ENCODE measurements around the gene CTSK. TPM values are rescaled to one million over a fixed set of nuclear protein-coding genes. Genes with fewer than 3 reads are reported as not detected.
A peak's percentile ranks its signal among the peaks of the same experiment; 100 is the strongest.

CTSK gene
- total RNA-seq, 2 donors from 2014 or later: 11.4 to 33.6 TPM

DNA sequence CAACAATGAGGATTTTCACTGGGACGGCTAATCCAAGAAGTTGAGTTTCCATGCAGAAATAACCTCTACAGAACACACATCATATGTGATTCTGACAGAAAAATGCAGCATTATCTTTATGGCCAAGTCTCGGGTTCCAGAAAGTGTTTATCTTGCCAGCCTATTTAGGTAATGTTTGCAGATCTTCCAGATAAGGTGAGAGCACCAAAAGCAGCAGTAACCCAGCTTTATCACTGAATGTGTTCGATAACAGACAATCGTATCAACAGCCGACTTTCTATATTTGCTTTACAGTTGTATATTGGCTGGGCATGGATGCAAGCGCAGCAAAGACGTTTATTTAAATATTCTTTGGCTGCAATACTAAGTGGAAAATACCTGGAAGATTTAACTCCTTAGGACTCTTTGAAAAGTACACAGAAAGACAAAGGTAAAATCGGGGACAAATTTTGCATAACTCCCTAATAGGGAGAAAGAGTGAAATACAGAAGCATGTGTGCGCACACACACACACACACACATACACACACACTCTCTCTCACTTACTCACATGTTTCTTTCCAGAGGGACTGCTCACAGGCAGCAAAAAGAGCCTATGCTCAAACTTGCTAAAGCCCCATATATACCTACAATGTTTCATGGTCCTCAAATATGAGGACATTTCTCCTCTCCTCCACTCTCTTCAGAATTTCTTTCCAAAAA is 3.0 kb upstream of the CTSK start:
- H3K27ac ChIP-seq: peak overlapping the region; percentile 15
- H3K27me3 ChIP-seq: no peaks in the 10 kb centered on the region
- no peaks in the 10 kb centered on the region for H3K4me1 ChIP-seq
- TF ChIP-seq, protein P1, sequence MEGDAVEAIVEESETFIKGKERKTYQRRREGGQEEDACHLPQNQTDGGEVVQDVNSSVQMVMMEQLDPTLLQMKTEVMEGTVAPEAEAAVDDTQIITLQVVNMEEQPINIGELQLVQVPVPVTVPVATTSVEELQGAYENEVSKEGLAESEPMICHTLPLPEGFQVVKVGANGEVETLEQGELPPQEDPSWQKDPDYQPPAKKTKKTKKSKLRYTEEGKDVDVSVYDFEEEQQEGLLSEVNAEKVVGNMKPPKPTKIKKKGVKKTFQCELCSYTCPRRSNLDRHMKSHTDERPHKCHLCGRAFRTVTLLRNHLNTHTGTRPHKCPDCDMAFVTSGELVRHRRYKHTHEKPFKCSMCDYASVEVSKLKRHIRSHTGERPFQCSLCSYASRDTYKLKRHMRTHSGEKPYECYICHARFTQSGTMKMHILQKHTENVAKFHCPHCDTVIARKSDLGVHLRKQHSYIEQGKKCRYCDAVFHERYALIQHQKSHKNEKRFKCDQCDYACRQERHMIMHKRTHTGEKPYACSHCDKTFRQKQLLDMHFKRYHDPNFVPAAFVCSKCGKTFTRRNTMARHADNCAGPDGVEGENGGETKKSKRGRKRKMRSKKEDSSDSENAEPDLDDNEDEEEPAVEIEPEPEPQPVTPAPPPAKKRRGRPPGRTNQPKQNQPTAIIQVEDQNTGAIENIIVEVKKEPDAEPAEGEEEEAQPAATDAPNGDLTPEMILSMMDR (IDR thresholded peaks at IDR 0.05): no peak
- peak overlapping the region in 1 of 2 donors; percentile 38 for H3K9ac ChIP-seq (ENCODE audit: low read depth in 2 of 2, low read length in 2 of 2)
- H3K9me3 ChIP-seq: no peaks in the 10 kb centered on the region
- peak; percentile 52 for DNase-seq
- intact Hi-C loops (cut with DNase I): loop anchor here (10.0 kb wide), 1 partner anchor 256 kb away; no protein-coding TSS in a partner anchor
- no peaks in the 10 kb centered on the region for H3K36me3 ChIP-seq
- no peak overlapping the region for H3K4me3 ChIP-seq

DNA sequence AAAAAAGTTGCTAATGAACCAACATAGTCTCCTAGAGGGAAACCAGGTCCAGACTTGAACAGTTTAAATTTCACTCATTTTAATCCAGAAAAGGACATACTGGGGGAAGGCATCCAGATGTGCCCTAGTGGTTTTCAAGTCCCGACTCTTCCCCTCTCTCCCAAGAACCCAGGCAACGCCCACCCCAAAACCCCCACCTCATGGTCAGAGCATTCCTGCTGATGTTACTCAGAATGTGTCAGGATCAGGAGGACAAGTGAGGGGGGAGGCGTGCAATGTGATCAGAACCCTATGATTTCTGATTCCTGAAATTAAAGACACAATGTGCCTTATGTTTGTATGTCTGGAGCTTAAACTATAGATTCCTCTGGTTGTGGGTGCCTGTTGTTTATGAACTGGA is 1.6 kb upstream of the CTSK start:
- Histone ChIP-seq H3K4me3 (no peak overlapping the region), H3K36me3 (no peaks in the 10 kb centered on the region), H3K9ac (ENCODE audit: low read depth in 2 of 2, low read length in 2 of 2) (no peak overlapping the region), H3K4me1 (no peaks in the 10 kb centered on the region), H3K9me3 (no peaks in the 10 kb centered on the region), H3K27ac (no peak overlapping the region), H3K27me3 (no peaks in the 10 kb centered on the region)
- TF ChIP-seq, protein P1 (IDR thresholded peaks at IDR 0.05): no peak
- no peak for DNase-seq
- intact Hi-C loops (cut with DNase I): loop anchor here (10.0 kb wide), 1 partner anchor 255 kb away; no protein-coding TSS in a partner anchor

DNA sequence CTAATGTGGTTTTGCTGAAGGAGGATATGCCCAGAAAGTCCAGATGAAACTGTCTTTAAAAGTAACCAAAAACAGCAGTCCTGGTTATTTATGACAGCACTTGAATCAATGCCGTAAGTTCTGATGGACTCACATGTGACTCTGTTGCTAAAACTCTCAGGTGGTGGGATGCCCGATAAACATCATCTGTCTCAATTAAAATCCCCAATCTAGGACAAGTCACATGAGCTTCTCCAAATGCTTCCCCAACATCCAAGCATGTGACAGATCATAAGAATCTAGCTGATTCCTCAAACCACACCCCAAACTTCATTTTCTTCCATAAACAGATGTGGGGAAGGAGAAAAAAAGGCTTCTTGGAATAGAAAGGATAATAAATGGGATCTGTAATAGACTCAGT is 786 bp upstream of the CTSK start:
- Histone ChIP-seq H3K4me3 (no peak overlapping the region), H3K36me3 (no peaks in the 10 kb centered on the region), H3K27ac (peak overlapping the region; percentile 42), H3K27me3 (no peaks in the 10 kb centered on the region), H3K4me1 (no peaks in the 10 kb centered on the region), H3K9ac (ENCODE audit: low read depth in 2 of 2, low read length in 2 of 2) (no peak overlapping the region), H3K9me3 (no peaks in the 10 kb centered on the region)
- intact Hi-C loops (cut with DNase I): no loop called here
- no peak for DNase-seq
- TF ChIP-seq, protein P1 (IDR thresholded peaks at IDR 0.05): no peak

DNA sequence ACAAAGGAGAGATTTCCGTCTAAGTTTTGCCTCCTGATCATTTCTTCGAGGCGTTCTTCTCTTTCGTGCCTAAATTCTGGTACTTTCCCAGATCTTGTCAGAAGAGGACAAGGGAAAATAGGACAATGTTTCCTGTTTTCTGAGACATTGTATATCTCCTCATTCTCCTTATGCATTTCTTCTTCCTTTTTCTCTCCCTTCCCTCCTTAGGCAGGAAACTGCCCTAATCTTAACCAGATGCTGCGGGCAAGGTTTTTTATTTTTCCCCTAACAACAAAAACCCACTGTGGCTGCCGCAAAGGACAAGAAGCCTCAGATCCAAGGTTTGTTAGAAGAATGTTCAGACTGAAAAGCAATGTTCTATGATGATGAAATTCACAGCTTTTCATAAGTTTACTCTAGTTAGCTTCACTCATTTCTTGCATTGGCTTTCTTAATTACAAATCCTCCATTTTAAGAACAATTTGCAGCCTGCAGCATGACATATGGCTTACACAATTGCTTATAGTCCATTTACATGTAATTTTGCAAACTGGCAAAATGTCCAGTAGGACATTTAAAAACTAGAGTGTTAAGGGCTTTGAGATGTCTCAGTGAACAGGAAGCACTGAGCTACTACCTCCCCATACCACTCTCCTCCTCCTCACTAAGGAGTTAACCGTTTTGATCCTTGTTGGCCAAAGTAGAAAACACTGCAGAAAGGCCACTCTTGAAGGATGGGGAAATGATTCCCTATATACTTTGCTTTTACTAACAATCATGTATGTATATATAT is 624 bp downstream of the CTSK start:
- Histone ChIP-seq H3K4me1 (no peaks in the 10 kb centered on the region), H3K36me3 (no peaks in the 10 kb centered on the region), H3K9ac (ENCODE audit: low read depth in 2 of 2, low read length in 2 of 2) (peak overlapping the region in 1 of 2 donors; percentile 9), H3K27ac (peak overlapping the region; percentile 16), H3K9me3 (no peaks in the 10 kb centered on the region), H3K4me3 (peak overlapping the region; percentile 13), H3K27me3 (no peaks in the 10 kb centered on the region)
- DNase-seq: no peak
- TF ChIP-seq, protein P1 (IDR thresholded peaks at IDR 0.05): no peak
- intact Hi-C loops (cut with DNase I): no loop called here

DNA sequence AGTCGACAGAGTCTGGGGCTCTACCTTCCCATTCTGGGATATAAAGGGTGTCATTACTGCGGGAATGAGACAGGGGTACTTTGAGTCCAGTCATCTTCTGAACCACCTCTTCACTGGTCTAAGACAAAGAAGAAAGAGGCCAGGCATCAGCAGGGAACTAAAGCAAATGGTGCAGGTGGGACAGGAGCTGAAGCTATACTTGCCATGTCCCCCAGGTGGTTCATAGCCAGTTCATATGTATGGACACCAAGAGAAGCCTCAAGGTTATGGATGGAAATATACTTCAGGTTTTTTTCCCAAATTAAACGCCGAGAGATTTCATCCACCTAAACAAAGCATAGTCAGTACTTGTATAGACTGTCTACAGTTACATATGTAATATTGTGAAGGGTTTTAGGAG is 2.2 kb downstream of the CTSK start:
- Histone ChIP-seq H3K9me3 (no peaks in the 10 kb centered on the region), H3K9ac (ENCODE audit: low read depth in 2 of 2, low read length in 2 of 2) (no peak overlapping the region)
- intact Hi-C loops (cut with DNase I): no loop called here

More for the DNA sequence above, 2.2 kb downstream of the CTSK start:
- Histone ChIP-seq H3K4me1 (no peaks in the 10 kb centered on the region), H3K27ac (no peak overlapping the region), H3K27me3 (no peaks in the 10 kb centered on the region), H3K4me3 (no peak overlapping the region), H3K36me3 (no peaks in the 10 kb centered on the region)
- TF ChIP-seq, protein P1 (IDR thresholded peaks at IDR 0.05): no peak
- no peak for DNase-seq
